NT2/D1 (cell line): ENCODE measurements around the gene UGGT1.
"Not testable (repeated sequence)": the region's sequence is repeated elsewhere in the genome, so short reads cannot be mapped to it uniquely, and the experiment has no call there.

Experiments used
- DNase-seq: peaks from one replicate; pipeline ENCODE4 v3.0.0-alpha.2; 2011; ENCODE audit warnings: low read depth, low spot score
- H3K27me3 ChIP-seq: 2 replicates; pipeline ENCODE4 v1.6.0; 2011; ENCODE audit warnings: mild to moderate bottlenecking; ENCODE audit not compliant: insufficient read length, insufficient read depth
- H3K36me3 ChIP-seq: 2 replicates; pipeline ENCODE4 v1.6.1; 2011; ENCODE audit warnings: mild to moderate bottlenecking, low read length, mixed read lengths; ENCODE audit not compliant: insufficient read depth, insufficient read length
- H3K4me1 ChIP-seq: 2 replicates; pipeline ENCODE4 v1.5.1; 2011; ENCODE audit not compliant: insufficient read depth, insufficient read length
- H3K4me3 ChIP-seq: 2 replicates; pipeline ENCODE4 v1.5.1; 2011; ENCODE audit warnings: low read depth; ENCODE audit not compliant: insufficient read length
- H3K9ac ChIP-seq: 2 replicates; pipeline ENCODE4 v1.6.0; 2011; ENCODE audit warnings: low read depth; ENCODE audit not compliant: insufficient read length
- H3K9me3 ChIP-seq: 2 replicates; pipeline ENCODE4 v1.5.1; 2011; ENCODE audit warnings: mild to moderate bottlenecking, low read length; ENCODE audit not compliant: insufficient read depth
- SUZ12 ChIP-seq: IDR thresholded peaks from 2 replicates; pipeline ENCODE4 v1.6.1; 2011; ENCODE audit not compliant: insufficient read length, insufficient read depth; ENCODE audit errors: extremely low read depth
- YY1 ChIP-seq: IDR thresholded peaks from 2 replicates; pipeline ENCODE4 v1.6.1; 2011; ENCODE audit not compliant: insufficient read length, insufficient read depth
- ZNF274 ChIP-seq: IDR thresholded peaks from 2 replicates; pipeline ENCODE4 v1.6.1; 2011; ENCODE audit warnings: mild to moderate bottlenecking, low read depth, low read length

UGGT1 gene

GRCh38 chr2:128164311-128164710 is 73.3 kb downstream of the UGGT1 start:
- Histone ChIP-seq H3K36me3 (peaks cover 70% of the 10 kb centered on the region), H3K9me3 (no peaks in the 10 kb centered on the region), H3K4me3 (no peak overlapping the region), H3K4me1 (no peaks in the 10 kb centered on the region), H3K9ac (no peak overlapping the region), H3K27me3 (no peaks in the 10 kb centered on the region)
- no peak for DNase-seq
- TF ChIP-seq YY1 (no peak), ZNF274 (no peak), SUZ12 (no peak)

- DNase-seq, result no peak
- Histone ChIP-seq H3K9me3 (no peaks in the 10 kb centered on the region), H3K36me3 (peaks cover 69% of the 10 kb centered on the region), H3K9ac (no peak overlapping the region), H3K4me3 (no peak overlapping the region), H3K27me3 (no peaks in the 10 kb centered on the region), H3K4me1 (no peaks in the 10 kb centered on the region)
- TF ChIP-seq SUZ12, result no peak
- TF ChIP-seq YY1, result no peak
- no peak for TF ChIP-seq ZNF274
Observed at GRCh38 chr2:128166746-128167353, 75.8 kb downstream of the UGGT1 start.

- H3K9me3 ChIP-seq, result no peaks in the 10 kb centered on the region
- no peaks in the 10 kb centered on the region for H3K4me1 ChIP-seq
- peaks cover 75% of the 10 kb centered on the region for H3K36me3 ChIP-seq
- no peak for DNase-seq
- H3K9ac ChIP-seq, result no peak overlapping the region
- TF ChIP-seq YY1 (no peak), SUZ12 (no peak), ZNF274 (no peak)
- no peaks in the 10 kb centered on the region for H3K27me3 ChIP-seq
- H3K4me3 ChIP-seq, result no peak overlapping the region
Observed at GRCh38 chr2:128169094-128169493, 78.1 kb downstream of the UGGT1 start.

- Histone ChIP-seq H3K4me3 (no peak overlapping the region), H3K9me3 (no peaks in the 10 kb centered on the region), H3K36me3 (peaks cover 76% of the 10 kb centered on the region), H3K4me1 (no peaks in the 10 kb centered on the region), H3K9ac (no peak overlapping the region), H3K27me3 (no peaks in the 10 kb centered on the region)
- TF ChIP-seq ZNF274, result no peak
- no peak for TF ChIP-seq SUZ12
- no peak for TF ChIP-seq YY1
- DNase-seq, result no peak
Observed at GRCh38 chr2:128169497-128169896, 78.5 kb downstream of the UGGT1 start.

GRCh38 chr2:128169933-128170709 is 79.1 kb downstream of the UGGT1 start:
- TF ChIP-seq SUZ12 (no peak), YY1 (no peak), ZNF274 (no peak)
- Histone ChIP-seq H3K4me3 (no peak overlapping the region), H3K9me3 (no peaks in the 10 kb centered on the region), H3K9ac (no peak overlapping the region), H3K27me3 (no peaks in the 10 kb centered on the region), H3K36me3 (peaks cover 77% of the 10 kb centered on the region), H3K4me1 (no peaks in the 10 kb centered on the region)
- no peak for DNase-seq

GRCh38 chr2:128170776-128171175 is 79.8 kb downstream of the UGGT1 start:
- Histone ChIP-seq H3K4me1 (no peaks in the 10 kb centered on the region), H3K9ac (no peak overlapping the region), H3K27me3 (no peaks in the 10 kb centered on the region), H3K36me3 (peaks cover 78% of the 10 kb centered on the region), H3K4me3 (no peak overlapping the region), H3K9me3 (no peaks in the 10 kb centered on the region)
- no peak for DNase-seq
- TF ChIP-seq SUZ12, result no peak
- TF ChIP-seq ZNF274, result no peak
- TF ChIP-seq YY1, result no peak

- Histone ChIP-seq H3K9ac (no peak overlapping the region), H3K4me3 (no peak overlapping the region), H3K27me3 (no peaks in the 10 kb centered on the region), H3K9me3 (no peaks in the 10 kb centered on the region), H3K36me3 (peaks cover 81% of the 10 kb centered on the region), H3K4me1 (no peaks in the 10 kb centered on the region)
- TF ChIP-seq SUZ12, result no peak
- no peak for TF ChIP-seq ZNF274
- TF ChIP-seq YY1, result no peak
- peak; percentile 13 for DNase-seq
Observed at GRCh38 chr2:128172191-128172590, 81.2 kb downstream of the UGGT1 start.

- not testable (repeated sequence) for H3K9ac ChIP-seq, H3K27me3 ChIP-seq, H3K4me3 ChIP-seq, H3K9me3 ChIP-seq, DNase-seq, H3K4me1 ChIP-seq
- peaks cover 91% of the 10 kb centered on the region for H3K36me3 ChIP-seq
Observed at GRCh38 chr2:128174067-128174466, 83.1 kb downstream of the UGGT1 start.
